GM10248 (cell line): ENCODE measurements around the gene POLR3GL.

ENCODE experiments used
- CTCF ChIA-PET: fragments of 300-600 bp; sonication (Branson Sonifier 250); formaldehyde crosslinking; extraction: SDS; loops from one replicate; lab custom pipeline; 2021; ENCODE audit warnings: antibody characterized with exemption; lab: Yijun Ruan, JAX
- POLR2A ChIA-PET: fragments of 350-650 bp; sonication (Branson Sonifier 250); formaldehyde crosslinking; extraction: SDS; loops from one replicate; lab custom pipeline; 2020; ENCODE audit warnings: antibody characterized with exemption; lab: Yijun Ruan, JAX
- DNase-seq: peaks from one replicate; pipeline ENCODE4 v3.0.0; 2012; ENCODE audit errors: extremely low spot score
- CTCF ChIP-seq: IDR thresholded peaks from 2 replicates; pipeline ENCODE4 v1.5.1; 2012; ENCODE audit warnings: mild to moderate bottlenecking, low read depth; ENCODE audit errors: extremely low read depth, missing control alignments, control extremely low read depth

POLR3GL gene

GRCh38 chr1:145986551-145986950 lies 22.1 kb downstream of the POLR3GL start:
- DNase-seq, result no peak
- ChIA-PET CTCF (interaction anchor here (1.1 to 14.3 kb wide), 4 partner anchors 7 to 35 kb away, joined by 3 to 176 read pairs (median 5); partner anchors contain the start of genes ANKRD34A, HJV and POLR3GL), POLR2A (interaction anchor here (1.3 kb wide), 1 partner anchor 8 kb away, joined by 8 read pairs; no protein-coding TSS in a partner anchor)
- no peak for TF ChIP-seq CTCF

GRCh38 chr1:145987926-145988325 lies 23.4 kb downstream of the POLR3GL start:
- TF ChIP-seq CTCF, result no peak
- POLR2A ChIA-PET, result interaction anchor here (0.6 to 3.0 kb wide), 4 partner anchors 8 to 1096 kb away, joined by 3 to 25 read pairs (median 8); no protein-coding TSS in a partner anchor
- no peak for DNase-seq
- CTCF ChIA-PET, result interaction anchor here (2.1 to 14.3 kb wide), 2 partner anchors 8 to 19 kb away, joined by 10 to 176 read pairs; no protein-coding TSS in a partner anchor

DNA sequence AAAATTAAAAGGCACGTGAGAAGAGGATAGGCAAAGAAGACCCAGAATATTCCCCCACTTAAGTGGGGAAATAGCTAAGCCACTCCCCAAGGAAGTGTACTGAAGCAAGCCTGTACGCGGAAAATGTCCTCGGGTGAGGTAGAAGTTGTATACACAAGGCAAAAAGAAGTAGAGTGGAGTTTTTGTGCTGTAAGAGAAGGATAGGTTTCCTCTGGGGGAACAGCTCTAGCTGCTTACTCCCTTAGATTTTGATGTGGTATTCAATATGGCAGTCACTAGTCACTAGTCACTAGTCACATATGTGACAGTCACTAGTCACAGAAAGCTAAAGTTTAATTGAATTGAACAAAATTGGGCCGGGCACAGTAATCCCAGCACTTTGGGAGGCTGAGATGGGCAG lies 24.3 kb downstream of the POLR3GL start:
- DNase-seq, result no peak
- ChIA-PET POLR2A (interaction anchor here (0.8 to 3.0 kb wide), 4 partner anchors 9 to 49 kb away, joined by 3 to 25 read pairs (median 3); no protein-coding TSS in a partner anchor), CTCF (interaction anchor here (0.7 to 14.3 kb wide), 5 partner anchors 9 to 143 kb away, joined by 3 to 176 read pairs (median 6); partner anchors contain the start of genes LIX1L and NUDT17)
- no peak for TF ChIP-seq CTCF

DNA sequence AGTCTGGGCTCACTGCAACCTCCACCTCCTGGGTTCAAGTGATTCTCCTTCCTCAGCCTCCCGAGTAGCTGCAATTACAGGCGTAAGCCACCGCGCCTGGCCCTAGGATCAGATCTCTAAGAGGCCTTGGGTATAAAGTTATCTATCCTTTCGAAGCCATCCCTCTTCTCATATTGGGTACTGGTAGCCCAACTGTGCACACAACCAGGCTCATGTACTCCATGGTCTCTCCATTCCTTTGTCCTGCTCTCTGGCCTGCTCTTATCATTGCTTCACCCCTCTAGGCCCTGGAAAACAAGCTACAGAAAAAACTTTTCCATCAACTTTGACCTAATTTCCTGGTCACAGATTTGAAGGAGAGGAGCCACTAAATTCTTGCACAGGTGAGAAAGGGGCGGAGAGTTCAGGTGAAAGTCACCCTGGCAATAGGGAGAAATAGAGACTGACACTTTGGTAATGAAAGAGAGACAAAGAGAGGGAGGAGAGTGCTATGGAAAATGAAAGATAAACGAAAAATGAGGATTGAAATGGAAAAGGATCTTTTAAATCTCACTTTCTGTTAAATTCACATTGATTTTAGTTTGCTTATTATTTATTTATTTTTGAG lies 25.9 kb downstream of the POLR3GL start:
- no peak for DNase-seq
- TF ChIP-seq CTCF, result no peak
- POLR2A ChIA-PET, result interaction anchor here (0.6 to 3.0 kb wide), 6 partner anchors 11 to 145 kb away, joined by 3 to 25 read pairs (median 4); partner anchors contain the start of genes ANKRD34A, LIX1L and POLR3GL
- CTCF ChIA-PET, result interaction anchor here (0.6 to 14.3 kb wide), 5 partner anchors 10 to 27 kb away, joined by 3 to 176 read pairs (median 6); partner anchors contain the start of genes ANKRD34A and POLR3GL

DNA sequence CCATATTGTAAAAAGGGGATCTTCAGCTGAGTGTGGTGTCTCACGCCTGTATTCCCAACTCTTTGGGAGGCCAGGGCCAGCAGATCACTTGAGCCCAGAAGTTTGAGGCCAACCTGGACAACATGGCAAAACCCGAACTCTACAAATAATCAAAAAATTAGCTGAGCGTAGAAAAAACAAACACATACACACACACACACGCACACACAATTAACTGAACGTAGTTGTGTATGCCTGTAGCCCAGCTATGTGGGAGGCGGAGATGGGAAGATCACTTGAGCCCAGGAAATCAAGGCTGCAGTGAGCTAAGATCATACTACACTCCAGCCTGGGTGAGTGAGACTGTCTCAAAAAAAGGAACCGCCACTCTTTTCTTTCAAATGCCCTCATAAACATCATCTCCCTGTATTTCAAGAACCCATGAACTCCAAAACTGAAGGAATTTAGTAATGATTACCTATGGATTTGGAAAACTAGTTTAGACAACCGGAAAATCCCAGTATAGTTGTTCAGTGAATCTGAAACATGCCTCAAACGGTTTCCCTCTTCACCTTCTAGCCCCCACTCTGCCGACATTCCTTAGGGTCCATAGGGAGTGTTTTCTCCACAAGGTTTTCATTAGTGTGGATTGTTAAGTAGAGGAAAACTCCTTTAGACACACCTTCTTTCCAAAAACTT lies 27.4 kb downstream of the POLR3GL start:
- CTCF ChIA-PET, result interaction anchor here (1.3 to 14.3 kb wide), 4 partner anchors 11 to 28 kb away, joined by 3 to 176 read pairs (median 4); partner anchors contain the start of genes ANKRD34A and POLR3GL
- TF ChIP-seq CTCF, result no peak
- POLR2A ChIA-PET, result interaction anchor here (1.0 to 2.1 kb wide), 2 partner anchors 10 to 13 kb away, joined by 3 to 7 read pairs; no protein-coding TSS in a partner anchor
- no peak for DNase-seq

DNA sequence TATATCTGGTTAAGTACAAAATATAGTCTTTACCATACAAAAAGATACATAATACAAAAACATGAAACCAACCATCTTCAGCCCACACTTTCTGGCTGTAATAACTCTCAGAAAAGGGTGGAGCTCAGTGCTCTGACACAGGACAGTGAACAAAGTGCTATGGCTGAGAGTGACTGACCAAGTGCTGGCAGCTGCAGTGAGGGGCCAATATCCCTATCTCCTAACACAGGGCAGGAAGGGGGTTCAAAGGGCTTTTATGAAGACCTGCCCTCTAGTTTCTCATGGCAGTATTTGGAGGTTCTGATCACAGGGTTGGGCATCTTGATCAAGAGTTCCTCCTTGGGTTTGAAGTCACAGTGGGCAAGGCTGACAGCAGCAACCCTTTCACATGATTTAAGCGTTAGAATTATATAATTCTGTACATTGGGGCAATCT lies 28.0 kb downstream of the POLR3GL start:
- CTCF ChIA-PET, result interaction anchor here (1.3 to 14.3 kb wide), 3 partner anchors 10 to 15 kb away, joined by 3 to 176 read pairs (median 3); no protein-coding TSS in a partner anchor
- POLR2A ChIA-PET, result interaction anchor here (0.6 to 2.1 kb wide), 3 partner anchors 10 to 64 kb away, joined by 3 to 7 read pairs (median 7); no protein-coding TSS in a partner anchor
- no peak for TF ChIP-seq CTCF
- DNase-seq, result no peak
